HCEC 1CT (cell line): ENCODE data around the gene FAM118B.
"Not testable (repeated sequence)": the region's sequence is repeated elsewhere in the genome, so short reads cannot be mapped to it uniquely, and the experiment has no call there.

ENCODE experiments used
- DNase-seq: peaks from one replicate; pipeline ENCODE4 v3.0.0-alpha.2; 2017

Gene FAM118B

GRCh38 chr11:126277780-126278179 lies 66.2 kb downstream of the FAM118B start:
- no peak for DNase-seq

- DNase-seq: no peak
Measured at GRCh38 chr11:126279191-126279590, 67.6 kb downstream of the FAM118B start.

DNA sequence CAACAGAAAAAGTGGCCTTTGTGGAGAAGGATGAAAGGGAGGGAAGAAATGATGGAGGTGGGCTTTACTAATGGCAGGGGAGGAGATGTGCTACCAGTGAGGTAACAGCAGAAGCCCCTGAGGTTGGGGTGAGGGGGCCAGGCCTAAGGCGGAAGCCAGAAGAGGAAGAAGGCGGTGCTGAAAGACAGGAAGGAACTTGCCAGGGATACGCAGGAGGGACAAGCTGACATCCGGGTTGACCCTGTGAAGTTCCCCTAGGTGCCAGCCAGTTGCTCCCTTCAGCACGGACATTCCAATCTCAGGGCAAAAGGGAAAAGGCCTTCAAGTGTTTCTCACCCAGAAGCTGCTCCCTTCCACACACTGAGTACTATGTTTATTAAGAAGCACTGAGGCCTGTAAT lies 69.0 kb downstream of the FAM118B start:
- DNase-seq: no peak

DNA sequence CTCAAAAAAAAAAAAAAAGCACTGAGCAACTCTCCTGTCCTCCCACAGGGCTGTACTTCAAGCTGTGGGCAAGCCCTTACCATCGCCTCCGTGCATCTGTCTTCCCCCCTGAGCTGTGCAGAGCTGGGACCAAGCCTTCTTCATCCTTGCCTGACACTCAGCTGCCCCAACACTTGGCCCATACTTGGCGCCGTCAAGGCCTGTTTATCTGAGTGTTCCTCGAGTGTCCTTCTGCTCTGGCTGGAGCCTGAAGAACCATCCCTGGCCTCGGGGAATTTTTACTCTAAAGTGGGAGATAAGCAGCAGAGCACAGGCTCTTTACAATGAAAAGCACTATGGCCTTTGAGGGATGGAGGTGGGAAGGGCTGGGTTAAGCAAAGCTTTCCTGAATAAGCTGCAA lies 69.7 kb downstream of the FAM118B start:
- DNase-seq: no peak

GRCh38 chr11:126281666-126282175 lies 70.1 kb downstream of the FAM118B start:
- DNase-seq: no peak

GRCh38 chr11:126282361-126282735 lies 70.8 kb downstream of the FAM118B start:
- no peak for DNase-seq

DNA sequence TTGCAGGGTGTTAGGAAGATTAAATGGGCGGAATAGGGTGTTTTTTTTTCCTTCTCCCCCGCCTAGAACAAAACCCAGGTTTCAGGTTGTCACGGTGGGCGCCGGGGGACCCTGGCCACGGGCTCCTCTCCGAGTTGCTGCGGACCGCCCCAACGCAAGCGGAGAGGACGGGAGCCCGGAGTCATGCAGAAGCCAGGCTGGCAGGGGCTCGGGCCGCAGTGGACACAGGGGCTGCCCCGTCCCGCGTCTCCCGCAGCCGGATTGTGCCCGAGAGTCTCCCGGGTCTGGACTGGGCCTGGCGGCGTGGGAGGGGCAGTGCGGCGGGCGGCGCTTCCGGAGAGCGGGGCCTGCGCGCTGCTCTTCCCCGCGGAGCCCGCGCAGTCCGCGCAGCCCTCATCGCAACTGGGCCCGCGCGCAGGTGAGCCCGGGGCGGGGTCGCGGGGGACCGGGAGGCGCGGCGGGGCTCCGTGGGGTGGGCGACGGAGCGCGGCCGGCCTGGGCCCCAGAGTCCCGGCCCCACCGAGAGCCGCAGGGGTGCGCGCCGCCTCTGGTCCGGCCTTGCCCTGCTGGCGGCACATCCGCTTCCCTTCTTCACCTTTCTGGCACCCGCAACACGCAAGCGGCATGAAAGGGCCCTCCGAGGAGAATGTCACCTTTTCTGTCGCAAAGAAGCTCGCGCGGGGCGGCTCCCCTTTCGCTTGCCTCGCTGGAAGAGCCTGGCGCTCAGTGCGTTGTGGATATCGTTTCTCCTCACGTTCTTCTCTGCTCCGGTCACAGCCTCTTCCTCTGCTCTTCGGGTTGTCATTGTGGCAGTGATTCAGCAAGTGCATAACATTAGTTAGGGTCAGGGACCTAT lies 71.4 kb downstream of the FAM118B start, which contains the start of gene TIRAP:
TIRAP (plus strand) TSS at position 358 of the 856 bp plus-strand sequence. CDS start 7,802 bp downstream, outside the sequence.
- DNase-seq: peak; percentile 37

- peak; percentile 89 for DNase-seq
Measured at GRCh38 chr11:126284829-126285228, 73.2 kb downstream of the FAM118B start.

DNA sequence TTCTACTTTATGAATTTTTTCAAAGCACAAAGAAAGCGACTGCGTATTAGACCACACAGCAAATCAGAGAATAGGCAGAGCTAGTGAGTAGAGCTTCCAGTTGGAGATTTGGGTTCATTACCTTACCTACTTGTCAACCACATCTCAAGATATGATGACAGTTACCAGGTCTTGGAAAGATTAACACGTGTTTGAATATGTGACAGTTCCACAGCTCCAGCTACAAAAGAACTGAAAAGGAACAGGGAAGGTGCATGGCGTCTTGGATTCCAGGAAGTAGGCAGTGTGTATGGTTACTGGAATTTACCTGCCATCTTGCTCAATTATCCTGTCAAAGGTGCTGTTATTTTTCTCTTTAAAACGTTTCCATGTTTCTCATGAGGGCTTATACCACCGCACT lies 76.7 kb downstream of the FAM118B start:
- no peak for DNase-seq

DNA sequence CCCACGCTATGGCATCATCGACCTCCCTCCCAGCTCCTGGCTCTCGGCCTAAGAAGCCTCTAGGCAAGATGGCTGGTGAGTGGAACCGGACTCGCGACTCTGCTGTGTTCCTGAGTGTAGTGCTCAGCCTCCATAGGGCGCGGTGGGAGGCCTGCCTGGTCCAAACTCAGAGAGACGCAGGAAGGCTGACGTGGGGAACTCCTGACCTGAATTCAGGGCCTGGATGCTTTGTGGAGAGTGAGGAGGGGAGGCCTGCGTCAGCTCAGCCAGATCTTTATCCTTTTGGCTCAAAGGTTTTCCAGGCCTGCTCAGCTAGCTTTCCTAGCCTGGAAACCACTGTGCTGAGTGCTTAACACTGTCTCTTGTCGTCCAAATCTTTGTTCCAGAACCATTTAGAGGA lies 79.3 kb downstream of the FAM118B start:
- no peak for DNase-seq

- no peak for DNase-seq
Measured at GRCh38 chr11:126293726-126294125, 82.1 kb downstream of the FAM118B start.

- DNase-seq: no peak
Measured at GRCh38 chr11:126297004-126297403, 85.4 kb downstream of the FAM118B start.

DNA sequence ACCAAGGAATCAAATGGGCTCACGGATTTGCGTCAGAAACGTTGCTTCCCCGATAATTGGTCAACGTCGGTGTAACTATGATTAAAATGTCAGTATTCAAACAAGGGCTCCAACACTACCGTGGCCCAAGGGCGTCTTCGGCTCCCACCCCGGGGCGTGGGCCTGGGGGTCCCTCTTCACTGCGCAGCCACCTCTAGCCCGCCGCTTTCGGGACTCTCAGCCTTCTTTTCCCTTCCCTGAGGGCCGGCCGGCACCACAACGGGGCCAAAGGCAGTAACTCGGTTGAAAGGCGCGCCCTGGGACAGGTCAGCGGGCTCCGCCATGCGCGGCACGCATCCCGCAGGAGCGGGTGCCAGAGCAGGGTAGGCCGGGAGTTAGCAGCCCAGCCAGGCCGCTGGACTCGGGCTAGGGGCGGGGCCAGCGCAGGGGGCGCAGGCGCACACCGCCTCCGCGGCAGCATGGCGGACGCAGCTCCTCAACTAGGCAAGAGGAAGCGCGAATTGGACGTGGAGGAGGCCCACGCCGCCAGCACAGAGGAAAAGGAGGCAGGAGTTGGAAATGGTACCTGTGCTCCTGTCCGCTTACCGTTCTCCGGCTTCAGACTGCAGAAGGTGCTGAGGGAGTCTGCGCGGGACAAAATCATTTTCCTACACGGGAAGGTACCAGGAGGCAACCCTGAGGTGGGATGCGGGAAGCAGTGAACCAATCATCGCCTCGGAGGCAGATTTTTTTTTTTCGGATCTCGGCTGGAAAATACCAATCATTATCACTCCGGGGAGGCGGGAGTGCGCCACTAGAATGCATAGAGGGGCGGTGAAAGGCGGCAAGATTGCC lies 92.3 kb downstream of the FAM118B start, which contains the start of gene DCPS:
DCPS (plus strand) TSS at position 438 of the 834 bp plus-strand sequence; CDS start at position 459, 21 bp downstream.
- peak; percentile 91 for DNase-seq

DNA sequence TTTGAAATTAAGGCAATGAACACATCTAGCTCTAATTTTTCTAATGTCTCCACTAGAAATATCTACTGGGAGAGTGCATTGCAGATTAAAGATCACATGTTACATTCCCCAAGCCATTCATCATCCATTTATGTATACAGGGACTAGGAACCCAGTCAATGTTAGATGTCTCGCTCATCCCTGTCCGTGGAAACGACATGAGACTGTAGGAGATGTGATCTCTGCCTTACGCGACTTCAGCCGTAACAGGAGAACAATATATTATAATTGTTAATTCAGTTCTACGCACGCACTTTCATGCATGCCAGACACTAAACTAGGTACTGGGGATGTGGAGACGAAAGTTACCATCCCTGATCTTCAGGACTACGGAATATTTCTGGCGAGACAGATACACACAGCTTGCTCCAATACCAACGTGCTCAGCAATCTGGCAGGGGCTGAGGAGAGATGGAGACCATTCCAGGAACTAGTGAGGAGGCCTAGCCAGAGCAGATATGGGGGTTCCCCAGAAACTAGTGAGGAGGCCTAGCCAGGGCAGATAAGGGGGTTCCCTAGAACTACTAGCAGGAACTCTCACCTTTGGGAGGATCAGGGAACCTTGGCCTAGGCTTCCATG lies 93.0 kb downstream of the FAM118B start:
- no peak for DNase-seq

DNA sequence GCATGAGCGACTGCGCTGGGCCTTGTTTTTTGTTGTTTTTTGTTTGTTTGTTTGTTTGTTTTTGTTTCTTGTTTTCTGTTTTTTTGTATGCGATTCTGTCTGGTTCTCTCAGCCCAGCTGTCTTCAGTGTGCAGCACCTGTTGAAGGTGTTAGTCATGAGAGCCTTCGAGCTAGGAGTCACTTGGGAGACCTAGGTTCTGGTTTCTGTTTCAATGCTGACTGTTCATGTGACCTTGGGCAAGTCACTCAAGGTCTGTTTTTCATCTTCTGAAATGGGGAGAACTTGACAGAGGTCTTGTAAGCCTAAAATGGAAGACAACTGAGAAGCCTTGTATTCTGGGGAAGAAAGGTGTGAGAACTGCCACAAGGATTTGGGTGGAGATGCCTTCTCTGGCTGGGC lies 94.1 kb downstream of the FAM118B start:
- DNase-seq: no peak

DNA sequence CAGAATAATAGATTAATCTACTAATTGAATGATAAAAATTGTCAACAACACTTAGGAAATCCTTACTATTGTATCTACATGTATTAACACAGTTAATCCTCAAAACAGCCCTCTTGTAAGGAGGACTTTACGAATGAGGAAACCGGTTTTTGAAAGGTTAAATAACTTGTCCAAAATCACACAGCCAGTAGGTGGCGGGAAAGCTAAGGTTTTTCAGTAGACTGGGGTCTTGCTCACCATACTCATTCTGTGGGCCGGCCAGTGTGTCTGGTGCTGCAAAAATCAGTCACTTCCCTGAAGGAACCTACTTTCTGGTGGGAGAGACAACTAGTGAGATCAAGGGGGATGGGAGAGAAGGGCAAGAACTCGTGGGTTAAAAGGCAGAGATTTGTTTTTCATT lies 96.1 kb downstream of the FAM118B start:
- peak; percentile 26 for DNase-seq

DNA sequence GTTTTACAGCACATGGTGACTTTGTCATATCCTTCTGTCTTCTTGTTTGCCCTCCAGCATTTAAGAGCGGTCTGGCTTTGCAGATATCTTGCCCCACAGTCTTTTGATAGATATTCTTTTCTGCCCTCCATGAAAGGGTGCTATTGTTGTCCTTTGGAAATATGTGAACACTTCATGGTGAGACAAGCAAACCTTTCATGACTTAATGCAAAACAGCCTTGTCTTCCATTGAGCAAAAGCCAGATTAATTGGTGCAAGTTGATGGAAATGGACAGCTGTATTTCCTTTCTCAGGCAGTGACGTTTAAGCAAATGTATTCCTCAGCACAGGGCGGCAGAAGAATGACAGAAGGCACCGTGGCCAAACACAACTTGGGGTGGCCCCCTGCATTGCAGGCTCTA lies 96.7 kb downstream of the FAM118B start:
- no peak for DNase-seq

GRCh38 chr11:126308771-126309170 lies 97.2 kb downstream of the FAM118B start:
- DNase-seq: not testable (repeated sequence)

- peak; percentile 55 for DNase-seq
Measured at GRCh38 chr11:126310200-126310991, 98.8 kb downstream of the FAM118B start.

DNA sequence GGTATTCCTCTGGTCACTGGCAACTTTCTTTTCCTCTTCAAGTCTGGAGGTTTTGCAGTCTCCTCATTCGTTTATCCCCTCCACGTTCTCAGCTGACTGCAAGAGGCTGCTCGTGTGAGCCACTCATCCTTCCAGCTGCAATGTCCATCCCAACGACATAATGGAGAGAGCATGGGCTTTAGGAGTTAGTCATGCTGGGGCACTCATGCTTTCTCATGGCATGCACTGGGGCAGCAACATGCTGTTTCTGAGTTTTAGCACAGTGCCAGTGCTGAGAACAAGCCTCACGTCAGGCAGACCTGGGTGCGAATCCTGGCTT lies 99.4 kb downstream of the FAM118B start:
- no peak for DNase-seq

DNA sequence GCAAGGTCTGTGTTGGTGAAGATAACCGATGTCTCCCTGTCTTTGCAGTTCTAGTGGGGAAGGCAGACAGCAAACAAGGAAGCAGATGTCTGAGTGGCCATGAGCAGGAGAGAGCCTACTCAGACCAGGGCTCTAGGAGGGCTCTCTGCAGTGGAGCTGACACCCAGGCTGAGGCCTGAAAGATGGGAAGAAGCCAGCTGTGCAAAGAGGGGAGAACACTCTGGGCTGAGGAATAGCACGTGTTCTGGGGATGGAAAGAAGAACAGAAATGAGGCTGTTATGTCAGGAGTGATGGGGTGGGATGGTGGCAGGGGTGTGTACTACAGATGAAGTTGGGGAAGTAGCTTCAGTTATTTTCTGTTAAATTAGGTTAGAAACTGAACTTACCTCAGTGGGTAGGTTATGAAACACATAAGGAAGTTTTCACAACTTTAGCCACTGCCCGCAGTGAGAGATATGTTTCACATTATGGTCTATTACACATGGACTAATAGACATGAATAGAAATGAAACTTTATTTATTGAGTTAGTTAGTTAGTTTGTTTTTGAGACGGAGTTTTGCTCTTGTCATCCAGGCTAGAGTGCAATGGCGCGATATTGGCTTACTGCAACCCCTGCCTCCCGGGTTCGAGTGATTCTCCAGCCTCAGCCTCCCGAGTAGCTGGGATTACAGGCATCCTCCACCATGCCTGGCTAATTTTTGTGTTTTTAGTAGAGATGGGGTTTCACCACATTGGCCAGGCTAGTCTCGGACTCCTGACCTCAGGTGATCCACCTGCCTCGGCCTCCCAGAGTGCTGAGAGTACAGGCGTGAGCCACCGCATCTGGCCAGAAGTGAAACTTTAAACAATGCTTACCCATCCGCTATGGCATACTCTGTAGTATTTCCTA lies 100.1 kb downstream of the FAM118B start:
- no peak for DNase-seq
